22Rv1 (cell line): ENCODE measurements around the gene RRP12.

Source experiments
- H3K27ac ChIP-seq: fragments of 450-650 bp; 2 replicates; pipeline ENCODE4 v1.5.1; 2017
- ZFX ChIP-seq: fragments of 450-650 bp; IDR thresholded peaks from 2 replicates; pipeline ENCODE4 v1.6.1; 2017; ENCODE audit warnings: antibody characterized with exemption, borderline replicate concordance
- TF ChIP-seq, protein P1 (sequence below): fragments of 450-650 bp; IDR thresholded peaks from 2 replicates; pipeline ENCODE4 v1.5.1; 2017; ENCODE audit warnings: mild to moderate bottlenecking

Gene RRP12

DNA sequence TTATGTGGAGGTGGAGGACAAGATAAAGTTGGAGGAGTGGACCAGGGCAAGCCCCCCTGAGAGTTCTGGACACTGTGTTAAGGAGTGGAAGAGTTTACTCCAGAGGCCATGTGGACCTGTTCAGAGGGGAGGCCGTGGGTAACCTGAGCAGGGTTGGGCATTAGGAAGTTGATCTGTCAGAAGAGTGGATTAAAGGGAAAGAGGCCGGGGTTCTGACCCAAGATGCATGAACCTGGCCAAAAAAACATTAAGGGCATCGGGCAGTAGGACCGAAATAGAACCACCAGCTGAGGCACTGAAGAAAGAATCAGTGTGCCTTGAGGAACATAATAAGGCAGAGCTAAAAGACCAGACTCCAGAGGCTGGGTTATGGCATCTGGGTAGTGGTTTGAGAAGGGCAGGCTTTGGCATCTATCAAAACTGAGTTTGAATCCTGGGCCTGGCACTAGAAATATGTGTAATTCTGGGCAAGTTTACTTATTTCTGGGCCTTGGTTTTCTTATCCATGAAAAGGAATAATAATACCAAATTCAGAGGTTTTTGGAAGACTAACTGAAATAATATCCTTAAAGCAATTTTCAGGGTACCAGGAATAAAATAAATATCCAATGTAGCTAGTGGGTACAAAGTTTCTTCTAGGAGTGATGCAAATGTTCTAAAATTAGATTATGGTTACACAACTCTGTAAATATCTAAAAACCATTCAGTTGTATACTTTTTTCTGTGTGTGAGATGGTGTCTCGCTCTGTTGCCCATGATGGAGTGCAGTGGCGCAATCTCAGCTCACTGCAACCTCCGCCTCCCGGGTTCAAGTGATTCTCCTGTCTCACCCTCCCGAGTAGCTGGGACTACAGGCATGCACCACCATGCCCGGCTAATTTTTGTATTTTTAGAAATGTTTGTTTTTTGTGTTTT is 93.0 kb downstream of the RRP12 start:
- no peak for TF ChIP-seq ZFX
- TF ChIP-seq, protein P1, sequence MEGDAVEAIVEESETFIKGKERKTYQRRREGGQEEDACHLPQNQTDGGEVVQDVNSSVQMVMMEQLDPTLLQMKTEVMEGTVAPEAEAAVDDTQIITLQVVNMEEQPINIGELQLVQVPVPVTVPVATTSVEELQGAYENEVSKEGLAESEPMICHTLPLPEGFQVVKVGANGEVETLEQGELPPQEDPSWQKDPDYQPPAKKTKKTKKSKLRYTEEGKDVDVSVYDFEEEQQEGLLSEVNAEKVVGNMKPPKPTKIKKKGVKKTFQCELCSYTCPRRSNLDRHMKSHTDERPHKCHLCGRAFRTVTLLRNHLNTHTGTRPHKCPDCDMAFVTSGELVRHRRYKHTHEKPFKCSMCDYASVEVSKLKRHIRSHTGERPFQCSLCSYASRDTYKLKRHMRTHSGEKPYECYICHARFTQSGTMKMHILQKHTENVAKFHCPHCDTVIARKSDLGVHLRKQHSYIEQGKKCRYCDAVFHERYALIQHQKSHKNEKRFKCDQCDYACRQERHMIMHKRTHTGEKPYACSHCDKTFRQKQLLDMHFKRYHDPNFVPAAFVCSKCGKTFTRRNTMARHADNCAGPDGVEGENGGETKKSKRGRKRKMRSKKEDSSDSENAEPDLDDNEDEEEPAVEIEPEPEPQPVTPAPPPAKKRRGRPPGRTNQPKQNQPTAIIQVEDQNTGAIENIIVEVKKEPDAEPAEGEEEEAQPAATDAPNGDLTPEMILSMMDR = no peak
- H3K27ac ChIP-seq = no peak overlapping the region

DNA sequence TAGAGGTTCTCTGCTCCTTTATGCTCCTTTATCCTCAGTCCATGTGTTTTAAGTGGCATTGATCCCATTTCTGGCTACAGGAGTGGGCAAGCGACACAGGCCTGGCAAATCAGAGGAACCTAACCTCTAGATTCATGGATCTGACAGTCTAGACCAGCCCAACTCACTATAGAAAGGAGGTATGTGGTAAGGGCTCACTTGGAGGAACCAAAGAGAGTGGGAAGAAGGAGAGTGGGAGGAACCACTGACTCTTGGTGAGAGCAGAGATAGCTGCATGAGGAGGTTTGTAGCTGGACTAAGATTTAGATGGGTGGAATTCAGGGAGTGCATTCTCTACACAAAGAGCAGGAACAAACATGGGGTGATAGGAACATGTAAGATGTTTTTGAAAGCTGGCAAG is 93.7 kb downstream of the RRP12 start:
- no peak for TF ChIP-seq ZFX
- TF ChIP-seq, protein P1 = no peak
- no peak overlapping the region for H3K27ac ChIP-seq
